ENCODE measurements around the gene CPM.

DNA sequence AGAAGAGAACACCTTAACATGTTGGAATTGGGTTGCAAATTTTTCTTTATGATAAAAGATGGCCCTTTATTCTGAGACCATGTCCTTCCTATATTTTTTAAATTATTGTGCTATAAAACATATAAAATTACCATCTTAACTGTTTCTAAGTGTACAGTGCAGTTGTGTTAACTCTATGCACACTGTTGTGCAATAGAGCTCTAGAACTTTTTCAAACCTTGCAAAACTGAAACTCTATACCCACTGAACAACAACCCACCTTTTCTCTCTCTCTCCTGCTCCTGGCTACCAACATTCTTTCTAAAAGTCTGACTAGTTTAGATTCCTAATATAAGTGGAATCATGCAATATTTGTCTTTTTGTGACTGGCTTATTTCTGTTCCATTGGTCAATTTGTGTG is 7.8 kb upstream of the CPM start:
- TF ChIP-seq, protein P1, sequence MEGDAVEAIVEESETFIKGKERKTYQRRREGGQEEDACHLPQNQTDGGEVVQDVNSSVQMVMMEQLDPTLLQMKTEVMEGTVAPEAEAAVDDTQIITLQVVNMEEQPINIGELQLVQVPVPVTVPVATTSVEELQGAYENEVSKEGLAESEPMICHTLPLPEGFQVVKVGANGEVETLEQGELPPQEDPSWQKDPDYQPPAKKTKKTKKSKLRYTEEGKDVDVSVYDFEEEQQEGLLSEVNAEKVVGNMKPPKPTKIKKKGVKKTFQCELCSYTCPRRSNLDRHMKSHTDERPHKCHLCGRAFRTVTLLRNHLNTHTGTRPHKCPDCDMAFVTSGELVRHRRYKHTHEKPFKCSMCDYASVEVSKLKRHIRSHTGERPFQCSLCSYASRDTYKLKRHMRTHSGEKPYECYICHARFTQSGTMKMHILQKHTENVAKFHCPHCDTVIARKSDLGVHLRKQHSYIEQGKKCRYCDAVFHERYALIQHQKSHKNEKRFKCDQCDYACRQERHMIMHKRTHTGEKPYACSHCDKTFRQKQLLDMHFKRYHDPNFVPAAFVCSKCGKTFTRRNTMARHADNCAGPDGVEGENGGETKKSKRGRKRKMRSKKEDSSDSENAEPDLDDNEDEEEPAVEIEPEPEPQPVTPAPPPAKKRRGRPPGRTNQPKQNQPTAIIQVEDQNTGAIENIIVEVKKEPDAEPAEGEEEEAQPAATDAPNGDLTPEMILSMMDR (IDR thresholded peaks at IDR 0.05) = no peak
- no peak for TF ChIP-seq POLR2A (IDR thresholded peaks at IDR 0.05)

All from Peyer's patch (tissue), 4 donors.